HG03095 (cell line): Measurements from ENCODE around the gene PIGP.
"Not testable (repeated sequence)": the region's sequence is repeated elsewhere in the genome, so short reads cannot be mapped to it uniquely, and the experiment has no call there.

Experiments
- ATAC-seq: cut with Tn5 transposase; IDR thresholded peaks from one replicate; pipeline ENCODE4 v1.9.1; 2021; ENCODE audit warnings: moderate library complexity; ENCODE audit not compliant: unreplicated experiment

Gene PIGP

DNA sequence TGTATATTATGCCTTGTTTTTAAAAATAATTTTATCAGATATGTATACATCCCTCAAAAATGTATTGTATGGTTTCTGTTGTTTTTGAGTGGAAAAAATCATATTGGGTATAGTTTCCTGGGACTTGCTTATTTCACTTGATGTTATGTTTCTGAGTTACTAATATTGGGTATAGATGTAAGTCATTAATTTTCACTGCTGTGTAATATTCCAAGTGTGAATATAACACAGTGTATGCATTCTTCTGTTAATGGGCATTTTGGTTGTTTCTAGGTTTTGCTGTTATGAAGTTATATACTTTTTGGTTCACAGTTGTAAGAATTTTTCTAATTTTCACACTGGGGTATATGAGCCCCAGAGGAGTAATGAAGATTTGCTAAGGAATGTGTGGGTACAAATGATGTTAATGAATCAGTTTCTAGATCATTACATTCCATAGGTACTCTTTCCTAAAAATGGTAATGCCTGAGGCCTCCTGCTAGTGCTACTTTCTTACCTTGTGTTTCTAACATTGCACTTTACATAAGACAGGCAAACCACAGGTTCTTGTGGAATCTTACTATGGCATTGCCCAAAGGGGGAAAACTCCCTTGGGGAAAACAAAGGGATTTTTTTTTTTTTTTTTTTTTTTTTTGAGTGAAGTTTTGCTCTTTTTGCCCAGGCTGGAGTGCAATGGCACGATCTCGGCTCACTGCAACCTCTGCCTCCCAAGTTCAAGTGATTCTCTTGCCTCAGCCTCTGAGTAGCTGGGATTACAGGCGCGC lies 3.4 kb upstream of the PIGP start:
- no peak for ATAC-seq

DNA sequence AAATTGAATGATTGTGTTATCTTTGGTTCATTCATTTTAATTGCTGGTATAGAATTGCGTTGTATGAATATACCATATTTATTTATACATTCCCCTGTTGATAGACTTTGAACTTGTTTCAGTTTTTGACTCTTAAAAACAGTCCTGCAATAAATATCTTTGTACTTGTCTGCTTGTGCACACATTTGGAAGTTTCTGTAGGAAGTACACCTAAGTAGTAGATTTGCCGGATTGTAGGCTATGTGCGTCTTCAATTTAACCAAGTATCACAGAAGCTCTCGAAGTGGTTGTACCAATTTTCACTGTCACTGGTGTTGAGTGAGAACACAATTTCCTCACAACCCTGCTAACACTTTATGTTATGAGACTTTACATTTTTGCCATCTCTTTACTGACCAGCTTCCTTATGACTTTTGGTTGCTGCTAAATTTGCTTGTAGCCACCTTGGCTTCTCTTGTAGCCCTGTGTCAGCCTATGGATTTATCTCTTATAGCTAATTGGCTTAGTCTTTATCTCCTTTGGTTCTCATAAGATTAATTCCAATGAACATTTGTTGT lies 2.4 kb upstream of the PIGP start:
- ATAC-seq = no peak

DNA sequence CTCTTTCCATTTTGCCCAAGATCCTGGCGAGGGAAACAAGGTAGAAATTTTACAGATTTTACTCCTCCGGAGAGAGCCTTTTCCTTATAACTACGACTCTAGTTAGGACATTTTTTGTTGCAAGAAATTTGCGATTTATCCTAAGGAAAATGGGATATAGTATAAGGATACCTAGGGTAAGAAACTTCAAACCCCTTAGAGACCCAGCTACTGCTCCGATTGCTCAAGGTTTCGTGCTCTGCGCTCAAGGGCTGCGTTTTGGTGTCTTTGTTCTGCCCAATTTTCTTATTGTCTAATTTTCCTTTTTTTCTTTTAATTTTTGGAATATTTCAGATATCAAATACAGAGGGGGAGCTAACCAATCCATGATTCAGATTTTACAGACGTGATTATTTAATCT lies 1.7 kb upstream of the PIGP start:
- no peak for ATAC-seq

DNA sequence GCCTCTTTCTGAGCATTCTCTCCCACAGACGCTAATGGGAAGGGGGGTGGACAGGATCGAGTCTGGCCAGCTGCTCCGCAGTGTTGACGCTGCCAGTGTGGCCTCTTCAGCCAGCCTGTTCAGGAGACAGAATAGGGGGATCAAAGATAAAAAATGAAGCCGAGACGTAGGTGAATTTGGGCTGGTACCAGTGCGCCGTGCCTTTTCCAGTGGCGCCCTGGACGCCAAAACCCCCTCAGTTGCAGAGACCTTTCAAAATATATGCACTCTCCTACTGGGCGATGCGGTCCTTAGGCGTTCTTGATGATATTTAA lies 1.3 kb upstream of the PIGP start:
- ATAC-seq = peak; percentile 3

DNA sequence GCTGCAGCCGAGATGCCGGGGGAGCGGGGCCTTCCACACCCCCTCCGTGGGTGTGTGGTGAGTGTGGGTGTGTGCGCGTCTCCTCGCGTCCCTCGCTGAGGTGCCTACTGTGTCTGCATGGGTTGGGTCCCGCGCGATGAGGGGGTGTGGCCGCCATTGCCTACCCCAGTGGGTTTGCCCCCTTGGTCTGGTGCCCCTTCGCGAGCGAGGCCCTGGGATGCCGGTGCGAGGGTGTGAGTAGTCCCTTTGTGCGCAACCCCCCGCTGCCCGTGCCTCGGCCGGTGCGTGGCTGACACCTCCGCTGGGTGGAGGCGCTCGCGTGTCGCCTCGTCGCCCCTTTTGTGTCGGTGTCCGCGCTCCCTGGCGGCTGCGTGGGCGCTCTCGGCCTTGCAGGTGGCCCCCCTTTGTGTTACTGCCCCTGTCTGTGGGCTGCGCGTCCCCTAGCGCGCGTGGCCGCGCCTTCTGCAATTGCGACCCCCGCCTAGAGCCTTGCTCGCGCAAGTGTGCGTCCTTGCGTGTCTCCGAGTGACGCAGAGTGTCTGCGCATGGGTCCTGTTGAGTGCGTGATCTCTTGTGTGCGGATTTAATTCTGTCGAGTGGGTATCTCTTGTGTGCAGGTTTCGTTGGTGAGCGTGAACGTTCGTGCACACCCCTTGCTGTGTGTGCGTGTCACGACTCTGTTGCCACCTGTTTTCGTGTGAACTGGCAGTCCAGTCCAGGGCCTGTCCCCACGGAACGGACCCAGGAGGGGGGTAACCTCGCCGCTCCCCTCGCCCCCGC lies 736 bp upstream of the PIGP start:
- ATAC-seq = peak; percentile 29

DNA sequence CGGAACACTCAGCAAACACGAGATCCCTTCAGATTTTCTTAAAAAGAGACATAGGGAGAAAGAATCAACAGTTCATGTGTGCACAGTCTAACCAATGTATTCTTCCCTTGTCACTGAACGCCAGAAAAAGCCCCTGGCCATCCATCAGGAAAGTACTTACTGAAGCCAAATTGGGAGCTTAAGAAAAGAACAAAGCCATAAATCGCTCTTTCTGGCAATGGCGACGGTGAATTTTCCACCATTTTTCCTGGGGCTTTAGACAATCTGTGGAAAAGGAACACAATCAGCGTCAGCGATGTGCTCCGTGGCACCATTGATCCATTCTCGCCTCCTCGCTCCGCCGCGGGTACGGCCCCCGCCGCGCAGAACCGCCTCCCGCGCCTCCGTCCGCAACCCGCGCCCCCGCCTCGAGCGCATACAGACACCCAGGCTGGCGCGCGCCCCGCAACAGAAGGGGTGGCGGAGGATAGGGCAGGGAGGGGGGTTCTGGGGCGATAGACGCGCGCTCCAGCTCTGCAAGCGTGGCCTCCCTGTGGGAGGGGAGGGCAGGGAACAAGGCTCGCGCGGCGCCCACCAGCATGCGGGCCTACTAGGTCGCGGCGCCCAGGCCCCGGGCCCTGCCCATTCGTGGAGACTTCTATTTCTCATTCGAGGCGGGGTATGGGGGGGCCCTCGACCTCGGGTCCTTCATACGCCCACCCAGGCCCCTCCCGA lies 440 bp downstream of the PIGP start:
- ATAC-seq = peak; percentile 40

DNA sequence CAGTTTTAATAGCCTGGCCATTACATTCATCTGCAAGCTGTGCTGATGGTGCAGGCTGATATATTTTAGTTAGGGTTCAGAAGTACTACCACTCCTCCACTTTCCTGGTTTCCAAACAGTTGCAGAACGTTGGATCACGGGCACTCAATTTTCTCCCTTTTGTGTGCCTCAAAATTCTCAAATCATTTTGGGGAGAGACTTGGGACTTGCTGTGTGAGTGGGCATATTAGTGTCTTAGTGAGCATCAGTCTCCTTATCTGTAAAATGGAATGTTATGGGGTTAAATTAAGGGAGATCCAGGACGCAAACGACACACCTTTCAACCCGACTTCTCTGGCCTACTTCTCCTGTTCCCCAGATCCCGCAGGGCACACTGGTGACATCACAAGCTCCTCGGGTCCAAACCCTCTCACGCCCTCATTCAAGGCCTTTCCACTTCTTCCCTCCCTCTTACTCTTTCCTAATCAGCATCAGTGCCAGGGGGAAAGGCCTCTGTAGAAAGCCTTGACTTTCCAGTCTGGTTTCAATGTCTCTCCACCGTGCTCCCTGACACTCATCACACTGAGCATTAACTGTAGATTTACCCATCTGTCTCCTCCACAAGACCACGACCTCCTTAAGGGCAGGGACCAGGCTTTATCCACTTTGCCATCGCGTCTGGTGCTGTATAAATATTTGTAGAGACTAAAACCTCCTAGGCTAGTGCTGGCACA lies 1.2 kb downstream of the PIGP start:
- ATAC-seq = no peak

DNA sequence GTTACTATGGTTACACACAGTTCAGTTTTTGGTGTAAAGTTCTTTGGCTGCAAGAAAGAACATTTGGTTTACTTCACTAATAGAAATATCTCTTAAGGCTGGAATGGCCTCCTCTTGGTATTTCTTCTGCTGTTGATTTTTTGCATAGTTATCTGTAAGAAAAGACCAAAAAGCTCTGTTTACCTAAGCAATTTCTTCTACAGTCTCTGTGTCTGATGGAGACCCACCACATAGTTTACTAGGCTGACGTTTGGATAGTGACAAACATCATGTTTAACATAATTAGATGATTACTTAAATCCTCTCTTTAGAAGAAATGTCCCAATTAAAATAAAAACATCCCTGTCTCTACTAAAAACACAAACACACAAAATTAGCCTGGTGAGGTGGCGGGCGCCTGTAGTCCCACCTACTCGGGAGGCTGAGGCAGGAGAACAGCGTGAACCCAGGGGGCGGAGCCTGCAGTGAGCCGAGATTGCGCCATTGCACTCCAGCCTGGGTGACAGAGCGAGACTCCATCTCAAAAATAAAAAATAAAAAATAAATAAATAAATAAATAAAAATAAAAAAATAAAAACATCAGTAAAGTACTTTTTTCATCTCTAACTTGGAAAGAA lies 7.2 kb downstream of the PIGP start:
- ATAC-seq = no peak

DNA sequence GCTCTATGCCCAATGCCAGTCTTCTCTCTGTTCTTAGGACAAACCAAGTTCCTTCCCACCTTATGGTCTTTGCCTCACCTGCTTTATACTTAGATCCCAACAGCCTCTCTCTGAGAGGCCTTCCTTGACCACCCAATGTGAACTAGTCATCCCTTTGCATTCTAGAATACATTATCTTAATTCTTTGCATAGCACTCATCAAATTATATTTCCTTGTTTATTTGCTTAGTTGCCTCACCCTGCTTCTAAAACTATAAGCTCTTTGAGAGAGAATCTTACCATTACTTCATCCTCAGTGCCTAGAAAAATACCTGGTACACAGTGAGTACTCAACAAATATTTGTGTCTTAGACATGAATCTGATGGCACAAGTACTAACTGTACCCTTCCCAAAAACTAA lies 8.0 kb downstream of the PIGP start:
- no peak for ATAC-seq

DNA sequence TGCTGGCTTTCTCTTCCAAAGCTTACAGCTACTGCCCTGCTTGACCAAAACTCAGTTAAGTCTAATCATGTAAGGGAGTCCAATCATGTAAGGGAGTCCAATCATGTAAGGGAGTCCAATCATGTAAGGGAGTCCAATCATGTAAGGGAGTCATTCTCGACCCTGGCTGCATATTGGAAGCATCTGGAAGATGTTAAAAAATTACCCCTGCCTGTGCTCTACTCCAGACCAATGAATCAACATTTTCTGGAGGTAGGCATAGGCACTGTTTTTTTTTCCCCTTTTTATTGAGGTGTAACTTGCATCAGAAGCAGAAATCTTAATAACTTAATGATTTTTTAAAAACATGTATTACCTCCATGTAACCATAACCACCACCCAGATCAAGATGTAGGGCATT lies 9.4 kb downstream of the PIGP start:
- no peak for ATAC-seq

DNA sequence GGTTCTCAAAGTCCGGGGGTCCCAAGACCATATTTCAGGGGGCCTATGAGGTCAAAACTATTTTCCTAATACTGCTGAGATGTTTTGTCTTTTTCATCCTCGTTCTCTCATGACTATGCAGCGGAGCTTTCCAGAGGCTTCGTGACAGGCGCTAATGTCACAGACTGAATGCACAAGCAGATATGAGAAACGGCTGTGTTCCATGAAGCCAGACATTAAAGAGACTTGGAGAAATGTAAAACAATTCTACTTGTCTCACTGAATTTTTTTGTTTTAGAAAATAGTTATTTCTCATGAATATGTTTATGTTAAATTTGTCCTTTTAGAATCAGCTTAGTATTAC lies 10.3 kb downstream of the PIGP start:
- ATAC-seq = no peak

DNA sequence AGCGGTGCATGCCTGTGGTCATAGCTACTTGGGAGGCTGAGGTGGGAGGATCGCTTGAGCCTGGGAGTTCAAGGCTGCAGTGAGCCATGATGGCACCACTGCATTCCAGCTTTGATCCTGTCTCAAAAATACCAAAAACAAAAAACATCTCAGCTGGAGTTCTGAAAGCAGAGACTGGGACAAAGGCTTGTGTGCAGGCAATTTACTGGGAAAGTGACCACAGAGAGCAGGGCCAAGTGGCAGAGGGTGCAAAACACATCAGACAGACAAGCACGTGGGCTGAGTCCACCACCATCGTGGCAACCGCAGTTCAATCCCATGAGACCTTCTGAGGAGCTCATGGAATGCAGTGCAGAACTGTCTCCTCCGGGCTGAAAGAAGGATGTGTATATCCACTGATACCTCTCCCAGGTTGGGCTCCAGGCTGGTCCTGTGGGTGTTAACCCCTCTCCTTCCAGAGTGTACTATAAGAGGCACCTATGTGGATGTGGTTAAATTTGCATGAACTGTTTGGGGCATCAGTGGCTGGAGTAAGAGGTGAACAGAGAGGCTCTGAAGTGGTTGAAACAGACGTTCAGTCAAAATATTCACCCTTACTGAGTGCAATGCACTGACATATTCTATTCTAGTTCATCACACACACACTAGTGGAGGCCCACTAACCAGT lies 10.8 kb downstream of the PIGP start:
- ATAC-seq = no peak

DNA sequence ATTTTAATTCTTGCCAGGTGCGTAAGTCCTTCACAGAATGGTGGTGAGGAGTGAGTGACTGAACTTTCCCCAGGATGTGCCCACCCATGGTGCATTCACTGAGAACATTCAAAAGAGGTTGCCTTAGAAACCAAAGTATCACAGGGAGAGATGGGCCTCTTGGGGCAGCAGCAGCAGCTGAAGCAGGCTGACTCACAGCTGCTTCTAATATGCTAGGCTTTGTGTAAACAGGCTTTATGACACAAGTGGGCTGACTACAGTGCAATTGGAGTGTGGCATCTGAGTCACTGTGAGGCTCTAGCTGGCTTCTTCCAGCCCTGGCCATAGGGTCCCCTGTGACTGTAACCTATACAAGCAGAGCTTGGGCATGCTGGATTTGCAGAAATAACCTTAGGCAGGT lies 12.6 kb downstream of the PIGP start:
- ATAC-seq = no peak

DNA sequence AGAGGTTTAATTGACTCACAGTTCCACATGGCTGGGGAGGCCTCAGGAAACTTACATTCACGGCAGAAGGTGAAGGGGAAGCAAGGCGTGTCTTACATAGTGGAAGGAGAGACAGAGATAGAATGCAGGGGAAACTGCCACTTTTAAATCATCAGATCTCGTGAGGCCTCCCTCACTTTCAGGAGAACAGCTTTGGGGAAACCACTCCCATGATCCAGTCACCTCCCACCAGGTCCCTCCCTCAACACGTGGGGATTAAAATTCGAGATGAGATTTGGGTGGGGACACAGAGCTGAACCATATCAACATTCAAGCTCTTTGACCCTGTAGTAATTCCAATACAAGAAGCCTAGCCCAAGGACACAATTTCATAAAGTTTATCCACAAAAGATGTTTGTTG lies 13.7 kb downstream of the PIGP start:
- ATAC-seq = no peak

DNA sequence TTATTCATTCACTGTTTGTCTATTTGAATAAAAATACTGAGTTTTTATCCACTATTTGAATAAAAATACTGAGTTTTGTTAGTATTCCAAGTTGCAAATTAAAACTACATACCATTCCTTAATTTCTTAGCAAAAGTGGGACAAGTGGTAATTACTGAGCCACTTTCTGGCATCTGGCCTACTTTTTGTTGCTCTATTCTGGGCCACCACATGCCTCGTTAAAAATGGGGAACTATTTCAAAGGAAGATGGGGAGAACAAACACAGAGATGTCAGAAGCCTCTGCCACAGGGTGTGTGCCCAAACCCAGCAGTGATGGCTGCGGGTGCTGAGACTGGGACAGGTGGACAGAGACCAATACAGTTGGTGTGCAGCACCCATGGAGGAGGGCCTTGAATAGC lies 14.6 kb downstream of the PIGP start:
- no peak for ATAC-seq

DNA sequence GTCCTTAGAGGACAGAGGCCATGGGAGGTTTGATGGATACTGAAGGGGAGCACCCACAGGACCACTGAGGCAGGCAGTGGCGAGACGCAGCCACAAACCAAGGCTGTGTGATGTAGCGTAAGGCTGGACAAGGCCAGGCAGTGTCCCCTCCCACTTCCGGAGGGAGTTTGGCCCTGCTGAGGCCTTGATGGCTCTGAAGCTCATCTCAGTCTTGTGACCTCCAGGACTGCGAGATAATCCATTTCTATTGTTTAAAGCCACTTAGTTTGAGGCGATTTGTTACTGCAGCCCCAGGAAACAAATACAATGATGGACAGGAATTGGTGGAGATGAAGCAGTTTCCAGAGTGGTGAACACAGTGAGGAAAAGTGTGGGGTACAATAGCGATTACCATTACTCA lies 15.3 kb downstream of the PIGP start:
- ATAC-seq = no peak

DNA sequence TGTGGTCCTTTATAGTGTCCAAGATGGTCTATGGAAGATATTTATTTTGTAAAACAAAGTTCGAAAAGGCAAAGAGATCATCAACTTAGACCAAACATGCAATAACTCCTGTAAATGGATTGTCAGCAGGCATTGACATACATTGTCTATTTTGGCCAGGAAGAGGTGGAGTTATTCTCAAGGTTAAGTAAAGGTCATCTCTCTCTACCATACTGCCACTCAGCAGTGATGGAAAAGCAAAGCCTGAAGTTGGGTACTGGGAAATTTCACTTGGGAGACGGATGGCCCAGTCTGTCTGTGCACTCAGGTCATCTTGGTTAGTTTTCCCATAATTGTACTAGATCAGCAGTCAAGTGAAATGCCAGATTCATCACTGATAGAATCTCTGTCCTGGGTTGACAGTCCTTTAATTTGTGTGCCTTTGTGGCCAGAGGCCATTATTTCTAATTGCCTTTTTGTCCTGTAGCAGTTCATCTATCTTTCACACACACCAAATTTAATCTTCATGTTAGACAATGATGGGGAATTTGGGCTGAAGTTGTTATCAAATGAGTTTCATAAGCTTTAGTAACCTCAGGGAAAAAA lies 17.5 kb downstream of the PIGP start:
- no peak for ATAC-seq

DNA sequence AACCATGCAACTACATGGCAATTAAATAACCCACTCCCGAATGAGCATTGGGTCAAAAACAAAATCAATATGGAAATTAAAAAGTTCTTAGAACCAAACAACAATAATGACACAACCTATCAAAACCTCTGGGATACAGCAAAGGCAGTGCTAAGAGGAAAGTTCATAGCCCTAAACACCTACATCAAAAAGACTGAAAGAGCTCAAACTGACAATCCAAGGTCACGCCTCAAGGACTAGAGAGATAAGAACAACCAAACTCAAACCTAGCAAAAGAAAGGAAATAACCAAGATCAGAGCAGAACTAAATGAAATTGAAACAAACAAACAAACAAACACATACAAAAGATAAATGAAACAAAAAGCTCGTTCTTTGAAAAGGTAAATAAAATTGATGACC lies 23.1 kb downstream of the PIGP start:
- ATAC-seq = not testable (repeated sequence)

DNA sequence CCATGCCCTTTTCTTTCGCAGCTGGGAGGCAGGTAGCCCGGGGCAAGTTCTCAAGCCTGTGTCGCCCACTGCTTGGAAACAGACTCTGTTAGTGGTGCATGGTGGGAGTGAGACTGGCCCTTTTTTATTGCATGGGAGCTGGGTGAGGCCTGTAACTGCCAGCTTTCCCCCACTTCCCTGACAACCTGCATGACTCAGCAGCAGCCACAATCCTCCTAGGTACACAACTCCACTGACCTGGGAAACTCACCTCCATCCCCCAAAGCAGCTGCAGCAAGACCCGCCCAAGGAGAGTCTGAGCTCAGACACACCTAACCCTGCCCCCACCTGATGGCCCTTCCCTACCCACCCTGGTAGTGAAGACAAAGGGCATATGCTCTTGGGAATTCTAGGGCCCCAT lies 25.8 kb downstream of the PIGP start:
- no peak for ATAC-seq

DNA sequence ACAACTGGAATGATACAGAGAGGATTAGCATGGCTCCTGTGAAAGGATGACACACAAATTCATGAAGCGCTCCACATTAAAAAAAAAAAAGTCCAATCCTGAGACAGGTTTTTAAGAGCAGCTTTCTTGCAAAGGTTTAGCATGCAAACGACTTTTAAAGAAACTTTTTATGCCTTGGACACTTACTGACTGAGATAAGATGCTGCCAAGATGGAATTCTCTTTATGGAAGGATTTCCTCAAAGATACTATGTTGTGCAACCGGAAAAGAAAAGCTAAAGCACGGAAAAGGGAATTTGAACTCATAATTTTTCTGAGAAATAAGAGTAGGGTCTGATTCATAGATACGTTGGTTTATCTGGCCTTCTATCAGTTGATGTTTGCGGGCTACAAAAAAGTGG lies 27.3 kb downstream of the PIGP start:
- ATAC-seq = no peak
